Measurements from ENCODE around the gene ITSN1.

ITSN1 gene

GRCh38 chr21:33937146-33937545 is 294.8 kb downstream of the ITSN1 start:
- peaks cover 58% of the 10 kb centered on the region for H3K36me3 Mint-ChIP-seq (ENCODE audit: low read depth)
- peaks cover 6% of the 10 kb centered on the region for H3K9me3 Mint-ChIP-seq
- peaks cover 54% of the 10 kb centered on the region for H3K4me1 Mint-ChIP-seq (ENCODE audit: low read depth)
- peak overlapping the region; percentile 88 for H3K27ac Mint-ChIP-seq
- DNase-seq (ENCODE audit: low spot score) = no peak
- no peaks in the 10 kb centered on the region for H3K27me3 Mint-ChIP-seq (ENCODE audit: low read depth)
- H3K4me3 Mint-ChIP-seq = peak overlapping the region; percentile 69

DNA sequence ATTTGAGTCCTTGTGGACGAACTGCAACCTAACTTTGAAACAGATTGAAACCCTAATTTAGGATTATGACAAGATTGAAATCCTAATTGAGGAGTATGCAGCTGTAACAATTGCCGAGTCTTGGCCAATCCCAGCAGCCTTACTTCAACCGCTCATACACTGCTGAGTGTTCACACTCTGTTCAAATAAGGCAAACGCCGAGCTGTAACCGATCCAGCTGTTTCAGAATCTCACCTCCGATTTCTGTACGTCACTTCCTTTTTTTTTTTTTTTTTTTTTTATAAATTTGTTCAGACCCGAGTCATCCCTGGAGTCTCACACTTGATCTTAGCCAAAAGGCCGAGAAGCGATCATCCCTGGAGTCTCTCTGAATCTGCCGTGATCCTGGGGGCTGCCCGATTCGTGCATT is 295.6 kb downstream of the ITSN1 start:
- Mint-ChIP-seq H3K4me3 (peak overlapping the region; percentile 40), H3K4me1 (ENCODE audit: low read depth) (peaks cover 47% of the 10 kb centered on the region), H3K27ac (peak overlapping the region; percentile 88), H3K36me3 (ENCODE audit: low read depth) (peaks cover 56% of the 10 kb centered on the region), H3K9me3 (peaks cover 6% of the 10 kb centered on the region), H3K27me3 (ENCODE audit: low read depth) (no peaks in the 10 kb centered on the region)
- no peak for DNase-seq (ENCODE audit: low spot score)

DNA sequence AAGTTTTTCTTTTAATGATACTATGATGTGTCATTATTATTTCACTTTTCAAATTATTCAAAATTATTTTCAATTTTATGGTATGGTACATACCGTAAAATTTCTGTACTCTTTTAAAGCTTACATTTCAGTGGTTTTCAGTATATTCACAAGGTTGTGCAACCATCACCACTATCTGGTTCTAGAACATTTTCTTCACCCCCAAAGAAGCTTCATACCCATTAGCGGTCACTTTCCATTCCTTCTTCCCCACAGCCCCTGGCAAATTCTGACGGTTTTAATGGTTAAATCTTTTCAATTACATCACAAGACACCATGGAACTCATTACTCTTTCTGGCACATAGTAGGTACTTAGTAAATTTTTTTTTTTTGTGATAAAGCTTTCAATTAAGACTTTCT is 296.1 kb downstream of the ITSN1 start:
- no peak for DNase-seq (ENCODE audit: low spot score)
- Mint-ChIP-seq H3K36me3 (ENCODE audit: low read depth) (peaks cover 59% of the 10 kb centered on the region), H3K4me1 (ENCODE audit: low read depth) (peaks cover 44% of the 10 kb centered on the region), H3K9me3 (peaks cover 6% of the 10 kb centered on the region), H3K27me3 (ENCODE audit: low read depth) (no peaks in the 10 kb centered on the region), H3K4me3 (no peak overlapping the region), H3K27ac (peak overlapping the region; percentile 88)

- Mint-ChIP-seq H3K9me3 (peaks cover 8% of the 10 kb centered on the region), H3K4me1 (ENCODE audit: low read depth) (peaks cover 42% of the 10 kb centered on the region), H3K27me3 (ENCODE audit: low read depth) (no peaks in the 10 kb centered on the region), H3K36me3 (ENCODE audit: low read depth) (peaks cover 66% of the 10 kb centered on the region), H3K4me3 (no peak overlapping the region), H3K27ac (no peak overlapping the region)
- no peak for DNase-seq (ENCODE audit: low spot score)
Measured at GRCh38 chr21:33939226-33939625, 296.9 kb downstream of the ITSN1 start.

- Mint-ChIP-seq H3K4me3 (no peak overlapping the region), H3K36me3 (ENCODE audit: low read depth) (peaks cover 69% of the 10 kb centered on the region), H3K9me3 (peaks cover 18% of the 10 kb centered on the region), H3K4me1 (ENCODE audit: low read depth) (peaks cover 43% of the 10 kb centered on the region), H3K27me3 (ENCODE audit: low read depth) (no peaks in the 10 kb centered on the region), H3K27ac (peak overlapping the region; percentile 49)
- no peak for DNase-seq (ENCODE audit: low spot score)
Measured at GRCh38 chr21:33940164-33940880, 298.0 kb downstream of the ITSN1 start.

- Mint-ChIP-seq H3K9me3 (peaks cover 18% of the 10 kb centered on the region), H3K4me3 (no peak overlapping the region), H3K27ac (peak overlapping the region; percentile 49), H3K4me1 (ENCODE audit: low read depth) (peaks cover 39% of the 10 kb centered on the region), H3K36me3 (ENCODE audit: low read depth) (peaks cover 66% of the 10 kb centered on the region), H3K27me3 (ENCODE audit: low read depth) (no peaks in the 10 kb centered on the region)
- DNase-seq (ENCODE audit: low spot score) = no peak
Measured at GRCh38 chr21:33940881-33941245, 298.6 kb downstream of the ITSN1 start.

DNA sequence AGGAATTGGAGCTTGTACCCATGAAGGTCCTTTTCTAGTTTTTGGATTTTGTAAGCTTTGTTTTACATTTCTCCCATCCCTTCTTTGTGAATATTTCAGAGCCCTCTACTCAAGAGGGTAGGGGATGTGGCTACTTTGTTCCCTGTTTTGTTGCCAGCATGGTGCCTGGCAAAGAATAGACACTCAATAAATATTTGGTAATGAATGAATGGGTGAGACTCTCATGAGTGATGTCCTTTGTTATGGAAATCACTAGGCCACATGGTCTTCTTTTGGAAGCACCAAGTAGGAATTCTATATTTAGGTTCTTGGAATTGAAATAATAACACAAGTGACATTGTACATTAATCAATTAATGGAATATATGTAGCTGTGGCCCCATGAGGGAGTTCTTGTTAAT is 300.1 kb downstream of the ITSN1 start:
- H3K36me3 Mint-ChIP-seq (ENCODE audit: low read depth) = peaks cover 66% of the 10 kb centered on the region
- peaks cover 39% of the 10 kb centered on the region for H3K4me1 Mint-ChIP-seq (ENCODE audit: low read depth)
- DNase-seq (ENCODE audit: low spot score) = no peak
- no peaks in the 10 kb centered on the region for H3K27me3 Mint-ChIP-seq (ENCODE audit: low read depth)
- no peak overlapping the region for H3K4me3 Mint-ChIP-seq
- H3K9me3 Mint-ChIP-seq = peaks cover 18% of the 10 kb centered on the region
- H3K27ac Mint-ChIP-seq = no peak overlapping the region

GRCh38 chr21:33943293-33943692 is 301.0 kb downstream of the ITSN1 start:
- peaks cover 18% of the 10 kb centered on the region for H3K9me3 Mint-ChIP-seq
- H3K4me1 Mint-ChIP-seq (ENCODE audit: low read depth) = peaks cover 43% of the 10 kb centered on the region
- no peak overlapping the region for H3K27ac Mint-ChIP-seq
- DNase-seq (ENCODE audit: low spot score) = no peak
- H3K36me3 Mint-ChIP-seq (ENCODE audit: low read depth) = peaks cover 66% of the 10 kb centered on the region
- no peak overlapping the region for H3K4me3 Mint-ChIP-seq
- H3K27me3 Mint-ChIP-seq (ENCODE audit: low read depth) = no peaks in the 10 kb centered on the region

DNA sequence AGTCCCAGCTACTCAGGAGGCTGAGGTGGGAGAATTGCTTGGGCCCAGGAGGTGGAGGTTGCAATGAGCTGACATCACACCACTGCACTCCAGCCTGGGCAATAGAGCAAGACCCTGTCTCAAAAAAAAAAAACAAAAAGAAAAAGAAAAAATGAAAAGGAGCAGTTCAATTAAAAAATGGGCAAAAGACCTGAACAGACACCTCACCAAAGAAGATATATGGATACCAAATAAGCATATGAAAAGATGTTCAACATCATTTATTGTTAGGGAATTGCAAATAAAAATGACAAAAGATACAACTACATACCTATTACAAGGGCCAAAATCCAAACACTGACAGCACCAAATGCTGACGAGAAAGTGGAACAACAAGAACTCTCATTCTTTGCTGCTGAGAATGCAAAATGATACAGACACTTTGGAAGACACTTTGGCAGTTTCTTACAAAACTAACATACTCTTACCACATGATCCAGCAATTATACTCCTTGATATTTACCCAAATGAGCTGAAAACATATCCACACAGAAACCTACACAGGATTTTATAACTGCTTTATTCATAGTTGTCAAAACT is 302.0 kb downstream of the ITSN1 start:
- peak overlapping the region; percentile 5 for H3K27ac Mint-ChIP-seq
- peaks cover 58% of the 10 kb centered on the region for H3K36me3 Mint-ChIP-seq (ENCODE audit: low read depth)
- H3K4me3 Mint-ChIP-seq = no peak overlapping the region
- H3K27me3 Mint-ChIP-seq (ENCODE audit: low read depth) = no peaks in the 10 kb centered on the region
- peaks cover 15% of the 10 kb centered on the region for H3K9me3 Mint-ChIP-seq
- no peak for DNase-seq (ENCODE audit: low spot score)
- H3K4me1 Mint-ChIP-seq (ENCODE audit: low read depth) = peaks cover 49% of the 10 kb centered on the region

- peaks cover 52% of the 10 kb centered on the region for H3K36me3 Mint-ChIP-seq (ENCODE audit: low read depth)
Measured at GRCh38 chr21:33945652-33946270, 303.5 kb downstream of the ITSN1 start.

GRCh38 chr21:33947451-33948095 is 305.3 kb downstream of the ITSN1 start:
- H3K27me3 Mint-ChIP-seq (ENCODE audit: low read depth) = no peaks in the 10 kb centered on the region
- peaks cover 62% of the 10 kb centered on the region for H3K4me1 Mint-ChIP-seq (ENCODE audit: low read depth)
- H3K4me3 Mint-ChIP-seq = peak overlapping the region; percentile 73
- H3K27ac Mint-ChIP-seq = peak overlapping the region; percentile 99
- H3K36me3 Mint-ChIP-seq (ENCODE audit: low read depth) = peaks cover 51% of the 10 kb centered on the region
- H3K9me3 Mint-ChIP-seq = peaks cover 12% of the 10 kb centered on the region
- peak; percentile 89 for DNase-seq (ENCODE audit: low spot score)

More at GRCh38 chr21:33945652-33946270, 303.5 kb downstream of the ITSN1 start:
- Mint-ChIP-seq H3K9me3 (peaks cover 12% of the 10 kb centered on the region), H3K4me1 (ENCODE audit: low read depth) (peaks cover 54% of the 10 kb centered on the region), H3K27me3 (ENCODE audit: low read depth) (no peaks in the 10 kb centered on the region), H3K4me3 (peak overlapping the region; percentile 73), H3K27ac (peak overlapping the region; percentile 99)
- no peak for DNase-seq (ENCODE audit: low spot score)

DNA sequence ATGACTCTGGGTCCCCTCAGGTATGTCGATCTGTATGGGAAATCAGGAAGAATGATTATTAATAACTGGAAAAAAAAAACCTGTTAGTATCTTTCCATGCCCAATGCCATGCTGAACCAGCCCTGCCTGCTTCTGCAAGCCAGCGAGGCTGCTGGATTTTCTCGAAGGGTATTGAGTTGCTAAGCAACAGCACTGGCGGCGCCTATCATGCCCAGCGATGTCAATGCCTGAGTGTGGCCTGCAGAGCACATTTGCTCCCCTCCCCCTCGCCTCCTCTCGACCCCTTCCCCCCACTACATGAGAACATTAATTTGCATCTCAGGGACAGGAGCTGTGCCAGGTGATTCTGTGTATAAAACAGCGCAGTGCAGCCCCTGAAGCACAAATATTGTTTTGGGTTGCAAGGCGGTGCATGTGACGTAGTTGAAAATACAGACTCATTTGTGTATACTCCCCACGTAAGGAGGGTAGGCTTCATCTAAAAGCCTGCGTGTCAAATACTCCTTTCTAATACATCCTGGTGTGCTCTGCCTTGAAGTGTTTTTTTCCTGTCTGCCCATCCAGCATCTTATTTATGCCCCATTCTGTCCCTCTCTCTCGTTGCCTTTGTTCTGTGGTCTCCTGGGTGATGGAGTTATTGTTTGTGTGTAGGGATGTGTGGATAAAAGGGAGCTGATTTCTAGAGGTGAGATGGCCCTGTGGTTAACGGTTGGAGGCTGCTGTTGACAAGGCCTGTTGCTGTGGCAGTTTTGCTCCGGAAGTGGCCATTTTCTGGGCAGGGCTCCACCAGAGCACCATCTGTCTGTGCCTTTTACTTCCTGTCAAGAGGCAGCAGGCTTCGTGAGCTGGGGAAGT is 306.0 kb downstream of the ITSN1 start:
- Mint-ChIP-seq H3K27me3 (ENCODE audit: low read depth) (no peaks in the 10 kb centered on the region), H3K27ac (peak overlapping the region; percentile 99), H3K36me3 (ENCODE audit: low read depth) (peaks cover 53% of the 10 kb centered on the region), H3K9me3 (peaks cover 12% of the 10 kb centered on the region), H3K4me1 (ENCODE audit: low read depth) (peaks cover 64% of the 10 kb centered on the region), H3K4me3 (peak overlapping the region; percentile 73)
- DNase-seq (ENCODE audit: low spot score) = peak; percentile 88

GRCh38 chr21:33948951-33949444 is 306.7 kb downstream of the ITSN1 start:
- no peaks in the 10 kb centered on the region for H3K27me3 Mint-ChIP-seq (ENCODE audit: low read depth)

More at GRCh38 chr21:33948951-33949444, 306.7 kb downstream of the ITSN1 start:
- DNase-seq (ENCODE audit: low spot score) = no peak
- H3K27ac Mint-ChIP-seq = peak overlapping the region; percentile 99
- peak overlapping the region; percentile 73 for H3K4me3 Mint-ChIP-seq
- H3K9me3 Mint-ChIP-seq = peaks cover 12% of the 10 kb centered on the region
- peaks cover 64% of the 10 kb centered on the region for H3K4me1 Mint-ChIP-seq (ENCODE audit: low read depth)
- H3K36me3 Mint-ChIP-seq (ENCODE audit: low read depth) = peaks cover 49% of the 10 kb centered on the region
